ENCODE data around the gene SCYGR8.

- TF ChIP-seq CTCF (IDR thresholded peaks at IDR 0.05; ENCODE audit: low read depth, low read length, poor library complexity, severe bottlenecking) (no peak), EZH2phosphoT487 (IDR thresholded peaks at IDR 0.05; ENCODE audit: borderline replicate concordance, low read length) (no peak)
Observed at GRCh38 chr2:227788561-227789018, 42.9 kb downstream of the SCYGR8 start.

Data from DOHH2 (cell line).